Gastrocnemius medialis (tissue), 4 donors: Measurements from ENCODE around the gene THBD. TPM values are rescaled to one million over a fixed set of nuclear protein-coding genes. Genes with fewer than 3 reads are reported as not detected.

ENCODE experiments used
- ATAC-seq, 2 donors: fragments of 150-250 bp; one replicate each; pipeline ENCODE4 v1.9.1; 2016
- DNase-seq, 2 donors: peaks; one replicate each; pipeline ENCODE4 v3.0.0-alpha.2; 2019
- H3K27ac ChIP-seq, 4 donors: fragments of 200-600 bp; sonication (generic); 1 replicate in 1 of 4; 2 replicates in 3 of 4; pipeline ENCODE4 v1.5.1; 2016 to 2018; ENCODE audit warnings: mild to moderate bottlenecking in 2 of 4, moderate library complexity in 1 of 4
- H3K27me3 ChIP-seq, 3 donors: fragments of 200-600 bp; sonication (generic) in 2 of 3; 1 replicate in 1 of 3; 2 replicates in 2 of 3; pipeline versions ENCODE4 v1.5.1 to v1.6.0; 2016 to 2019; ENCODE audit warnings: mild to moderate bottlenecking in 1 of 3, moderate library complexity in 1 of 3
- H3K36me3 ChIP-seq, 2 donors: fragments of 200-600 bp; sonication (generic) in 1 of 2; one replicate each; pipeline ENCODE4 v1.5.1; 2017 to 2018
- H3K4me1 ChIP-seq, 2 donors: fragments of 200-600 bp; sonication (generic) in 1 of 2; one replicate each; pipeline ENCODE4 v1.5.1; 2016 to 2017; ENCODE audit warnings: mild to moderate bottlenecking in 2 of 2
- H3K4me3 ChIP-seq, 4 donors: fragments of 200-600 bp; sonication (generic) in 3 of 4; 1 replicate in 1 of 4; 2 replicates in 3 of 4; pipeline ENCODE4 v1.5.1; 2016 to 2019; ENCODE audit warnings: mild to moderate bottlenecking in 2 of 4
- H3K9me3 ChIP-seq, 3 donors: fragments of 200-600 bp; sonication (generic) in 2 of 3; 1 replicate in 1 of 3; 2 replicates in 2 of 3; pipeline ENCODE4 v1.5.1; 2016 to 2019
- POLR2A ChIP-seq, 2 donors: fragments of 450-650 bp; IDR thresholded peaks; one replicate each; pipeline ENCODE4 v1.6.1; 2017; ENCODE audit warnings: antibody characterized with exemption in 2 of 2, mild to moderate bottlenecking in 2 of 2, moderate library complexity in 2 of 2
- in situ Hi-C, 4 donors: fragments of 200-750 bp; cut with MboI; loops; one replicate each; pipeline versions ENCODE4 v1.15.0 to v1.8.0; 2017; ENCODE audit warnings: low sequenced_read_pairs in 4 of 4
- intact Hi-C: fragments of 100-400 bp; cut with DNase I; formaldehyde crosslinking; loops from one replicate; pipeline ENCODE4 v1.15.1; 2023; ENCODE audit warnings: low total_unique reads
- total RNA-seq, 4 donors: library from RNA; depleted of rRNA; stranded (reverse); fragments of >200 nt; gene quantifications; one replicate each; pipeline versions ENCODE4 v1.1.0 to v1.2.3, GENCODE V29; 2016
- TF ChIP-seq, protein P1 (sequence below), 5 experiments: fragments of 450-650 bp in 3 of 5; fragments of 200-600 bp in 2 of 5; sonication (generic) in 2 of 5; IDR thresholded peaks in 4 of 5; conservative IDR thresholded peaks in 1 of 5; 1 replicate in 4 of 5; 2 replicates in 1 of 5; pipeline ENCODE4 v1.5.1; 2016 to 2019; ENCODE audit warnings: antibody characterized with exemption in 5 of 5, mild to moderate bottlenecking in 3 of 5, moderate library complexity in 3 of 5

THBD gene
- total RNA-seq, 4 donors from 2014 or later: 9.0 to 25.7 (median 17.5) TPM

- Histone ChIP-seq H3K36me3 (no peaks in the 10 kb centered on the region), H3K27me3 (no peaks in the 10 kb centered on the region), H3K9me3 (no peaks in the 10 kb centered on the region), H3K27ac (no peak overlapping the region), H3K4me1 (peaks cover 0 to 4% of the 10 kb centered on the region in 2 donors), H3K4me3 (no peak overlapping the region)
- ATAC-seq: peak; percentile 30 to 44
- TF ChIP-seq, protein P1, sequence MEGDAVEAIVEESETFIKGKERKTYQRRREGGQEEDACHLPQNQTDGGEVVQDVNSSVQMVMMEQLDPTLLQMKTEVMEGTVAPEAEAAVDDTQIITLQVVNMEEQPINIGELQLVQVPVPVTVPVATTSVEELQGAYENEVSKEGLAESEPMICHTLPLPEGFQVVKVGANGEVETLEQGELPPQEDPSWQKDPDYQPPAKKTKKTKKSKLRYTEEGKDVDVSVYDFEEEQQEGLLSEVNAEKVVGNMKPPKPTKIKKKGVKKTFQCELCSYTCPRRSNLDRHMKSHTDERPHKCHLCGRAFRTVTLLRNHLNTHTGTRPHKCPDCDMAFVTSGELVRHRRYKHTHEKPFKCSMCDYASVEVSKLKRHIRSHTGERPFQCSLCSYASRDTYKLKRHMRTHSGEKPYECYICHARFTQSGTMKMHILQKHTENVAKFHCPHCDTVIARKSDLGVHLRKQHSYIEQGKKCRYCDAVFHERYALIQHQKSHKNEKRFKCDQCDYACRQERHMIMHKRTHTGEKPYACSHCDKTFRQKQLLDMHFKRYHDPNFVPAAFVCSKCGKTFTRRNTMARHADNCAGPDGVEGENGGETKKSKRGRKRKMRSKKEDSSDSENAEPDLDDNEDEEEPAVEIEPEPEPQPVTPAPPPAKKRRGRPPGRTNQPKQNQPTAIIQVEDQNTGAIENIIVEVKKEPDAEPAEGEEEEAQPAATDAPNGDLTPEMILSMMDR (IDR thresholded peaks at IDR 0.05 in 4 of 5, conservative IDR thresholded peaks at IDR 0.05 in 1 of 5): no peak
- TF ChIP-seq POLR2A (IDR thresholded peaks at IDR 0.05): no peak
- peak in 1 of 2 donors; percentile 23 for DNase-seq
- in situ Hi-C loops (loop anchor here in 1 of 4 donors (25.0 kb wide), 1 partner anchor 107 kb away; no protein-coding TSS in a partner anchor), intact Hi-C loops (no loop called here)
Measured at GRCh38 chr20:23019403-23019802, 30.1 kb downstream of the THBD start.

- Histone ChIP-seq H3K9me3 (no peaks in the 10 kb centered on the region), H3K36me3 (no peaks in the 10 kb centered on the region), H3K27me3 (no peaks in the 10 kb centered on the region), H3K4me1 (peaks cover 0 to 4% of the 10 kb centered on the region in 2 donors), H3K4me3 (no peak overlapping the region), H3K27ac (no peak overlapping the region)
- intact Hi-C loops (no loop called here), in situ Hi-C loops (loop anchor here in 1 of 4 donors (25.0 kb wide), 1 partner anchor 107 kb away; no protein-coding TSS in a partner anchor)
- peak in 1 of 2 donors; percentile 24 for ATAC-seq
- no peak for DNase-seq
- TF ChIP-seq POLR2A (IDR thresholded peaks at IDR 0.05): no peak
- TF ChIP-seq, protein P1 (IDR thresholded peaks at IDR 0.05 in 4 of 5, conservative IDR thresholded peaks at IDR 0.05 in 1 of 5): no peak
Measured at GRCh38 chr20:23018941-23019340, 30.5 kb downstream of the THBD start.

- H3K27ac ChIP-seq: no peak overlapping the region
- no peaks in the 10 kb centered on the region for H3K27me3 ChIP-seq
- no peak for TF ChIP-seq POLR2A (IDR thresholded peaks at IDR 0.05)
- TF ChIP-seq, protein P1 (IDR thresholded peaks at IDR 0.05 in 4 of 5, conservative IDR thresholded peaks at IDR 0.05 in 1 of 5): no peak
- no peaks in the 10 kb centered on the region for H3K36me3 ChIP-seq
- no peaks in the 10 kb centered on the region for H3K9me3 ChIP-seq
- DNase-seq (no peak), ATAC-seq (no peak)
- H3K4me1 ChIP-seq: peaks cover 0 to 4% of the 10 kb centered on the region in 2 donors
- in situ Hi-C loops (loop anchor here in 1 of 4 donors (25.0 kb wide), 1 partner anchor 106 kb away; no protein-coding TSS in a partner anchor), intact Hi-C loops (no loop called here)
- H3K4me3 ChIP-seq: no peak overlapping the region
Measured at GRCh38 chr20:23018432-23018831, 31.0 kb downstream of the THBD start.

GRCh38 chr20:23017516-23017915 lies 32.0 kb downstream of the THBD start:
- no peak for ATAC-seq
- TF ChIP-seq POLR2A (IDR thresholded peaks at IDR 0.05): no peak
- TF ChIP-seq, protein P1 (IDR thresholded peaks at IDR 0.05 in 4 of 5, conservative IDR thresholded peaks at IDR 0.05 in 1 of 5): no peak
- H3K27ac ChIP-seq: no peak overlapping the region
- H3K4me1 ChIP-seq: peaks cover 0 to 4% of the 10 kb centered on the region in 2 donors
- intact Hi-C loops (no loop called here), in situ Hi-C loops (loop anchor here in 1 of 4 donors (25.0 kb wide), 1 partner anchor 105 kb away; no protein-coding TSS in a partner anchor)
- no peaks in the 10 kb centered on the region for H3K9me3 ChIP-seq
- H3K4me3 ChIP-seq: no peak overlapping the region
- H3K27me3 ChIP-seq: no peaks in the 10 kb centered on the region
- H3K36me3 ChIP-seq: no peaks in the 10 kb centered on the region
- no peak for DNase-seq
